Upper lobe of right lung (tissue), 1 donor: ENCODE measurements around the gene TEAD1. TPM values are rescaled to one million over a fixed set of nuclear protein-coding genes. Genes with fewer than 3 reads are reported as not detected.

Source experiments
- ATAC-seq: fragments of 200-7000 bp; cut with Tn5 transposase; one replicate; pipeline ENCODE4 v1.9.1; 2020; ENCODE audit warnings: mild to moderate bottlenecking, moderate library complexity
- DNase-seq: peaks from one replicate; pipeline ENCODE4 v3.0.0-alpha.2; 2020
- H3K27ac ChIP-seq: fragments of 200-600 bp; one replicate; pipeline ENCODE4 v1.8.0; 2022
- H3K27me3 ChIP-seq: fragments of 200-600 bp; one replicate; pipeline ENCODE4 v1.8.0; 2022; ENCODE audit warnings: mild to moderate bottlenecking
- H3K36me3 ChIP-seq: fragments of 200-600 bp; one replicate; pipeline ENCODE4 v1.8.0; 2022
- H3K4me1 ChIP-seq: fragments of 200-600 bp; one replicate; pipeline ENCODE4 v1.8.0; 2022
- H3K4me3 ChIP-seq: fragments of 200-600 bp; one replicate; pipeline ENCODE4 v1.8.0; 2022; ENCODE audit warnings: mild to moderate bottlenecking
- H3K9me3 ChIP-seq: fragments of 200-600 bp; one replicate; pipeline ENCODE4 v1.8.0; 2022
- intact Hi-C: fragments of 100-400 bp; cut with DNase I; formaldehyde crosslinking; loops from one replicate; pipeline ENCODE4 v1.11.0; 2022
- total RNA-seq: library from RNA; stranded (reverse); fragmentation: NEBNext Ultra II Directional; extraction: Animal tissue kit (Norgen Biotek cat#: 25700); gene quantifications from one replicate; pipeline ENCODE4 v1.2.1, GENCODE V29; 2021
- TF ChIP-seq, protein P1 (sequence below): fragments of 200-600 bp; IDR thresholded peaks from one replicate; pipeline ENCODE4 v1.8.0; 2022; ENCODE audit warnings: antibody characterized with exemption
- donor health status: DM: no; HTN: yes; CAD: no; lungs with severe emphysema.

The TEAD1 gene
- total RNA-seq, 1 donor from 2014 or later = 72.3 TPM

GRCh38 chr11:12685229-12685628 lies 11.0 kb downstream of the TEAD1 start:
- TF ChIP-seq, protein P1, sequence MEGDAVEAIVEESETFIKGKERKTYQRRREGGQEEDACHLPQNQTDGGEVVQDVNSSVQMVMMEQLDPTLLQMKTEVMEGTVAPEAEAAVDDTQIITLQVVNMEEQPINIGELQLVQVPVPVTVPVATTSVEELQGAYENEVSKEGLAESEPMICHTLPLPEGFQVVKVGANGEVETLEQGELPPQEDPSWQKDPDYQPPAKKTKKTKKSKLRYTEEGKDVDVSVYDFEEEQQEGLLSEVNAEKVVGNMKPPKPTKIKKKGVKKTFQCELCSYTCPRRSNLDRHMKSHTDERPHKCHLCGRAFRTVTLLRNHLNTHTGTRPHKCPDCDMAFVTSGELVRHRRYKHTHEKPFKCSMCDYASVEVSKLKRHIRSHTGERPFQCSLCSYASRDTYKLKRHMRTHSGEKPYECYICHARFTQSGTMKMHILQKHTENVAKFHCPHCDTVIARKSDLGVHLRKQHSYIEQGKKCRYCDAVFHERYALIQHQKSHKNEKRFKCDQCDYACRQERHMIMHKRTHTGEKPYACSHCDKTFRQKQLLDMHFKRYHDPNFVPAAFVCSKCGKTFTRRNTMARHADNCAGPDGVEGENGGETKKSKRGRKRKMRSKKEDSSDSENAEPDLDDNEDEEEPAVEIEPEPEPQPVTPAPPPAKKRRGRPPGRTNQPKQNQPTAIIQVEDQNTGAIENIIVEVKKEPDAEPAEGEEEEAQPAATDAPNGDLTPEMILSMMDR = no peak
- intact Hi-C loops = no loop called here
- H3K4me1 ChIP-seq = peaks cover 24% of the 10 kb centered on the region
- no peak overlapping the region for H3K27ac ChIP-seq
- H3K27me3 ChIP-seq = no peaks in the 10 kb centered on the region
- H3K36me3 ChIP-seq = no peaks in the 10 kb centered on the region
- no peak overlapping the region for H3K4me3 ChIP-seq
- ATAC-seq = no peak
- H3K9me3 ChIP-seq = no peaks in the 10 kb centered on the region
- DNase-seq = no peak

GRCh38 chr11:12686246-12687060 lies 12.2 kb downstream of the TEAD1 start:
- TF ChIP-seq, protein P1 = no peak
- Histone ChIP-seq H3K9me3 (no peaks in the 10 kb centered on the region), H3K4me1 (peaks cover 18% of the 10 kb centered on the region), H3K36me3 (no peaks in the 10 kb centered on the region), H3K27ac (no peak overlapping the region), H3K4me3 (no peak overlapping the region), H3K27me3 (no peaks in the 10 kb centered on the region)
- intact Hi-C loops = no loop called here
- DNase-seq (no peak), ATAC-seq (no peak)

- Histone ChIP-seq H3K36me3 (no peaks in the 10 kb centered on the region), H3K4me1 (peaks cover 23% of the 10 kb centered on the region), H3K27me3 (no peaks in the 10 kb centered on the region), H3K4me3 (no peak overlapping the region), H3K9me3 (no peaks in the 10 kb centered on the region), H3K27ac (no peak overlapping the region)
- ATAC-seq (no peak), DNase-seq (no peak)
- intact Hi-C loops = no loop called here
- TF ChIP-seq, protein P1 = no peak
Observed at GRCh38 chr11:12687216-12687623, 13.0 kb downstream of the TEAD1 start.

DNA sequence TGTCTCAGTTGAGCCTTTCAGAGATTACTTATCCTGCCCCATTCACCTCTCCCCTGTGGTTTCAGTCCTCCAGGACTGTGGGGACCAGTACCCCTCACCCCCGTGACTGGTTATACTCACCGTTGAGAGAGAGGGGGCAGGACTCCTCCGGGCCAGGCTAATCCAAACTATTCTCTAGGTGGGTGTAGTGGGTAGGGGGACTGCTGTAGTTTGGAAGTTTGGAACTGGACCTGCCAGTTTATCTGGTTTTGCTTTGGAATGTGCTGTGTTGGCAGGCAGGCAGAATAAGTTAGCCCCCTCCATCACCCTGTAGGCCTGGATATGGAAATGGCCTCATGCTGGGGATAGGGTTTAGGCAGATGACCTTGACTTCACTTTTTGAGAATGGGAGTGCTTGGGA lies 13.5 kb downstream of the TEAD1 start:
- Histone ChIP-seq H3K4me1 (peaks cover 28% of the 10 kb centered on the region), H3K27me3 (no peaks in the 10 kb centered on the region), H3K27ac (no peak overlapping the region), H3K4me3 (no peak overlapping the region), H3K36me3 (no peaks in the 10 kb centered on the region), H3K9me3 (no peaks in the 10 kb centered on the region)
- intact Hi-C loops = no loop called here
- ATAC-seq = peak; percentile 43
- no peak for DNase-seq
- TF ChIP-seq, protein P1 = no peak

GRCh38 chr11:12689029-12689755 lies 15.0 kb downstream of the TEAD1 start:
- ATAC-seq (no peak), DNase-seq (no peak)
- H3K9me3 ChIP-seq = no peaks in the 10 kb centered on the region
- H3K4me3 ChIP-seq = no peak overlapping the region
- H3K36me3 ChIP-seq = no peaks in the 10 kb centered on the region
- TF ChIP-seq, protein P1 = no peak
- H3K27me3 ChIP-seq = no peaks in the 10 kb centered on the region
- no peak overlapping the region for H3K27ac ChIP-seq
- peaks cover 40% of the 10 kb centered on the region for H3K4me1 ChIP-seq
- intact Hi-C loops = no loop called here
